ENCODE data around the gene ADAM12.

The ADAM12 gene

DNA sequence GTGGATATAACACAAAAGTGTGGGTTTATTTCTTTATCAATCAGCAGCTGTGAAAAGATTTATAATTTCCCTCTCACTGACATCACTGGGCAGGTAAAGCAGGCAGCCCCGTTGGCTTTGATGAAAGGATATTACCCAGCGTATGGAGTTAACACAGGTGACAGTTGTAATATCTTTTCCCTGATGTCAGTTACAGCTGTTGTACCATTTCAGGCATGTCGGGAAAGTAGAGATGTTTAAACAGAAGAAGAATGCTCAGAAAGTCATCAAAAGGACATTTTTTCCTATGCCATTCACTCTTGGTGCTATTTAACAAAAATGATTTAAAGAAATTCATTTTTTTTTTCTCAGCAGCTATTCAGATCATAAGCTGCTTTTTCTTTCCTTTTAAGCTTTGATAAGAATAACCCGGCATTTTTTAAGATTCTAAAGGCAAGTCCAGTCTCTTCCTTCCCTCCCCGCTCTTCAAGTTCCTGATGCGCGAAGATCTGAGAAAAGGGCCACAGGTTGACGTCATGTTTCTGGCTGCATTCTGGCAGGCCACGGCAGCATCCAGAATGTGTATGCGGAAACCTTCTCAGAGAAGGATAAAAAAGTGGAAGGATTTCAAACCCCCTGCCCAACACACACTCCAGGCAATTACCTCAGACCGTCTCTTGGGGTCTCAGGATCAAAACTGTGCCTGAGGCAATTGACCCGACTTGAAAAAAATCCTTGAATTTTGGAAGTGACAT is 32.5 kb upstream of the ADAM12 start:
- H3K4me3 ChIP-seq (ENCODE audit: low read depth, low read length): no peak overlapping the region
- TF ChIP-seq, protein P1, sequence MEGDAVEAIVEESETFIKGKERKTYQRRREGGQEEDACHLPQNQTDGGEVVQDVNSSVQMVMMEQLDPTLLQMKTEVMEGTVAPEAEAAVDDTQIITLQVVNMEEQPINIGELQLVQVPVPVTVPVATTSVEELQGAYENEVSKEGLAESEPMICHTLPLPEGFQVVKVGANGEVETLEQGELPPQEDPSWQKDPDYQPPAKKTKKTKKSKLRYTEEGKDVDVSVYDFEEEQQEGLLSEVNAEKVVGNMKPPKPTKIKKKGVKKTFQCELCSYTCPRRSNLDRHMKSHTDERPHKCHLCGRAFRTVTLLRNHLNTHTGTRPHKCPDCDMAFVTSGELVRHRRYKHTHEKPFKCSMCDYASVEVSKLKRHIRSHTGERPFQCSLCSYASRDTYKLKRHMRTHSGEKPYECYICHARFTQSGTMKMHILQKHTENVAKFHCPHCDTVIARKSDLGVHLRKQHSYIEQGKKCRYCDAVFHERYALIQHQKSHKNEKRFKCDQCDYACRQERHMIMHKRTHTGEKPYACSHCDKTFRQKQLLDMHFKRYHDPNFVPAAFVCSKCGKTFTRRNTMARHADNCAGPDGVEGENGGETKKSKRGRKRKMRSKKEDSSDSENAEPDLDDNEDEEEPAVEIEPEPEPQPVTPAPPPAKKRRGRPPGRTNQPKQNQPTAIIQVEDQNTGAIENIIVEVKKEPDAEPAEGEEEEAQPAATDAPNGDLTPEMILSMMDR (IDR thresholded peaks at IDR 0.05; ENCODE audit: low read depth, low read length): no peak

DNA sequence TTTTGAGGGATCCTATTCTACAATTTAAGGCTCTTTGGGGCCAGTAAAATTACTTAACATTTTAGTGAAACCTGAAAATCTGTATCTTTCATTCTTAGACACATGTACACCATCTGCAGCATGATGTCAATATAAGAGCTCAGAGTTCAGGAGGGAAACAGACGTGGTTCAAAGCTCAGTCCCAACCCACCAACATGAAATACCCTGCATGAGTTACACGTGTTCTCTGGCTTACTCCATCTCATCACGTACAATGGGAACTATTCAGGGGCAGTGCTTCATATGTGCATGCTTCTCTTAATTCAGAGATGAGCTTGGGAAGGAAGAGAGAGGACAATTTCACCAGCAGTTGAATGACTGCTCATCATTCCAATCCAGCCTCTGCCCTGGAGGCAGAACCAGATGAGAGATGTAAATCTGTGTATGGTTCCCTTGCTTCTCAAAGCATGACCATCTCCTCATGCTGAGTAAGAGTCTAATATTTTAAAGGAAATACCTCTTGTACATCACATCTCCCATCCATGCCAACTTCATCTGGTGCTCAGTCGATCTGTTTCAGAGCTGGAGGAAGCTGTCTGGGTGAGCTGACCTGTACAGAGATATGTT is 29.0 kb upstream of the ADAM12 start:
- no peak overlapping the region for H3K4me3 ChIP-seq (ENCODE audit: low read depth, low read length)
- TF ChIP-seq, protein P1 (IDR thresholded peaks at IDR 0.05; ENCODE audit: low read depth, low read length): no peak

DNA sequence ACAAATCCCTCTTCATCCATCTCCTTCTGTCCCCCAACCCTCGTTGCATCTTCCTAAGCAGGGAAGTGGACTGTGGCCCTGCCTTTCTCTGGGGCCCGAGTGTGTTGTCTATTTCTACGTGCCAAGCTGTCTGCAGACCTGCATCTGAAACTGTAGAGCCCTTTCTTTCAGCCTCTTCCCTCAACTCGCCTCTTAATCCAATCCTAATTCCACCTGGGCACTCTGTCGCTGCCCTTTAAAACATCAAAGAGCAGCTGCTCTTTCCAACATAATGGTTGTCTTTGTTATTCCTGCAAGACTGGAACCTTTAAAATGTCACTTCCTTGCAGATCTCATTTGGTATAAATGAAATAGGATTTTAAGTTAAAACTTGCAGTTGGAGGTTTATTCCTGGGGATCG is 21.5 kb upstream of the ADAM12 start:
- TF ChIP-seq, protein P1 (IDR thresholded peaks at IDR 0.05; ENCODE audit: low read depth, low read length): no peak
- no peak overlapping the region for H3K4me3 ChIP-seq (ENCODE audit: low read depth, low read length)

DNA sequence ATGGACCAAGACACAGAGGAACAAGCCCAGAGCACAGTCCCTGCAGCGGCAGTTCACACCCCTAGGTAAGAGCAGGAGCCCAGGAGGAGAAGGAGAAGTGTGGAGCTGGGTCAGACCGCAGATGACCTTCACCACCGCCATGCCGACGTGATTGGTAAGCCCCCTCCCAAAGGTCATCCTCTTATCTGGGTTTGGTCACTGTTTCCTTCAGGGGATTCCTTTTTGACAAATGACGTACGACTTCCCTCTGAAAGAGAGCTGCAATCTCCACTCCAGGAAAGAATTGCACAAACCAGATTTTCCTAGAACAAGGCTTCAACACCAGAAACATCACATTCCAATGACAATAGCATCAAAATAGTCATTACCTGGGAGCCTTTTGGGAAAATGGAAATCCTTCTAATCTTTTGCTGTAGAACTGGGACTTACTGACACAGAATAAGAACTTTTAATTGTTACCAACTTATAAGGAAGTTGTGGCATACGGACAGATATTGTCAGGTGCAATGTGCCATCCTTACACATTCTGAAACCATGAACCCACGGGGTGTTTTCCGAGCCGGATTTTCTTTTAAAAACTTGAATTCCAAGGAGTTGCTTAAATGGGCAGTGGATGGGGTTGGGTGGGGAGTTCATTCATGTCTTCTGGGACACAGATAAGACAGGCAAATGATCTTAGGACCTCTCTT is 20.8 kb upstream of the ADAM12 start:
- no peak overlapping the region for H3K4me3 ChIP-seq (ENCODE audit: low read depth, low read length)
- TF ChIP-seq, protein P1 (IDR thresholded peaks at IDR 0.05; ENCODE audit: low read depth, low read length): no peak

DNA sequence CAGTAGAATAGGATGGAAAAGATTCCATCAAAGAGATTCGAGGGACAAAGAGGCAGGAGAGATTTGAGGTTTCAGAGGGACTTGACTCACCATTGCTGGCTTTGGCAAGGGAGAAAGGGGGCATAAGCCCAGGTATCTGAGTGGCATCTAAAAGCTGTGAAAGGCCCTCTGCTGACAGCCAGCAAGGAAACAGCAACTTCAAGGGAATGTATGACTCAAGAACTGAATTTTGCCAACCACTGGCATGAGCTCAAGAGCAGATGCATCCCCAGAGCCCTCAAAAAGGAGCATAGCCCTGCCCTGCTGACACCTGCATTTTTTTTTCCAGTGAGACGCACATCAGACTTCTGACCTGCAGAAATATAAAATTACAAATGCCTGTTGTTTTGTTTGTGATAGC is 19.6 kb upstream of the ADAM12 start:
- H3K4me3 ChIP-seq (ENCODE audit: low read depth, low read length): no peak overlapping the region
- TF ChIP-seq, protein P1 (IDR thresholded peaks at IDR 0.05; ENCODE audit: low read depth, low read length): no peak

DNA sequence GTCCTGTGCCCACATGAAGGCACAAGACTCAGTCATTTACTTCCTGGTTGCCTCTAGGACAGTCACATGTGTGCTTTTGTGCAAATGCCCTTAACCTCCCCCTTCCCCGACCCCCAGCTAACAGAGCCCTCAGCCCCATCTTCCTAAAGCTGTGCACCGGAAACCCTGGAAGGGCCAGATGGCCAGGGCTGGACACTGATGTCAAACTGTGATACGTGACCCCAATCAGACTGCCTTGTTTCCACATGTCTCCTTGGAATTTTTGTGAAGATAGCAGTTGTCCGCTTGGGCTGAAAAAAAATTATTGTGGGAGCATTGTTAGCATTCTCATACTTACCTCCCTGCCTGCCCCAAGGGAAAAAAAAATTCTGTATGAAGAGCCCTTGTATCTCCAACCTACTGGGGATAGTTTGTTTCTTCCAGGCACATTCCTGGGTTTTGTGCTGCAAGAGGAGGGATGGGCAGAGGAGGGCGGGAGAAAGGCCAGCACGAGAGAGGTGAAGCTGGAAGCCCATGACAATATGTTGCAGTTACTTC is 17.0 kb upstream of the ADAM12 start:
- no peak overlapping the region for H3K4me3 ChIP-seq (ENCODE audit: low read depth, low read length)
- TF ChIP-seq, protein P1 (IDR thresholded peaks at IDR 0.05; ENCODE audit: low read depth, low read length): no peak
